Activated naive CD4-positive, alpha-beta T cell treated with anti-CD3 and anti-CD28 coated beads, Interleukin-2, amount 50 U/mL, for 24 hours (primary cell): Measurements from ENCODE around the gene MTA3.
A peak's percentile ranks its signal among the peaks of the same experiment; 100 is the strongest.
"Not testable (repeated sequence)": the region's sequence is repeated elsewhere in the genome, so short reads cannot be mapped to it uniquely, and the experiment has no call there.

Source experiments
- H3K27ac Mint-ChIP-seq: one replicate; pipeline ENCODE4 v1.8.0; 2021; ENCODE audit warnings: mild to moderate bottlenecking, mixed read lengths
- H3K27me3 Mint-ChIP-seq: one replicate; pipeline ENCODE4 v1.8.0; 2021; ENCODE audit warnings: mixed read lengths
- H3K36me3 Mint-ChIP-seq: one replicate; pipeline ENCODE4 v1.8.0; 2021; ENCODE audit warnings: mixed read lengths
- H3K4me1 Mint-ChIP-seq: one replicate; pipeline ENCODE4 v1.8.0; 2021; ENCODE audit warnings: mixed read lengths
- H3K4me3 Mint-ChIP-seq: one replicate; pipeline ENCODE4 v1.8.0; 2021; ENCODE audit warnings: mild to moderate bottlenecking, mixed read lengths
- H3K9me3 Mint-ChIP-seq: one replicate; pipeline ENCODE4 v1.8.0; 2021; ENCODE audit warnings: mixed read lengths

Gene MTA3

GRCh38 chr2:42558827-42559226 lies 9.6 kb upstream of the MTA3 start:
- Mint-ChIP-seq H3K9me3 (no peaks in the 10 kb centered on the region), H3K4me3 (no peak overlapping the region), H3K27me3 (no peaks in the 10 kb centered on the region)

GRCh38 chr2:42560133-42560532 lies 8.3 kb upstream of the MTA3 start:
- H3K9me3 Mint-ChIP-seq, H3K4me1 Mint-ChIP-seq, H3K27ac Mint-ChIP-seq, H3K27me3 Mint-ChIP-seq, H3K4me3 Mint-ChIP-seq, H3K36me3 Mint-ChIP-seq: not testable (repeated sequence)

More at GRCh38 chr2:42558827-42559226, 9.6 kb upstream of the MTA3 start:
- Mint-ChIP-seq H3K36me3 (no peaks in the 10 kb centered on the region), H3K4me1 (peaks cover 3% of the 10 kb centered on the region), H3K27ac (no peak overlapping the region)

- H3K4me3 Mint-ChIP-seq: no peak overlapping the region
- no peaks in the 10 kb centered on the region for H3K27me3 Mint-ChIP-seq
These were observed 7.5 kb upstream of the MTA3 start for GRCh38 chr2:42560899-42561298.

DNA sequence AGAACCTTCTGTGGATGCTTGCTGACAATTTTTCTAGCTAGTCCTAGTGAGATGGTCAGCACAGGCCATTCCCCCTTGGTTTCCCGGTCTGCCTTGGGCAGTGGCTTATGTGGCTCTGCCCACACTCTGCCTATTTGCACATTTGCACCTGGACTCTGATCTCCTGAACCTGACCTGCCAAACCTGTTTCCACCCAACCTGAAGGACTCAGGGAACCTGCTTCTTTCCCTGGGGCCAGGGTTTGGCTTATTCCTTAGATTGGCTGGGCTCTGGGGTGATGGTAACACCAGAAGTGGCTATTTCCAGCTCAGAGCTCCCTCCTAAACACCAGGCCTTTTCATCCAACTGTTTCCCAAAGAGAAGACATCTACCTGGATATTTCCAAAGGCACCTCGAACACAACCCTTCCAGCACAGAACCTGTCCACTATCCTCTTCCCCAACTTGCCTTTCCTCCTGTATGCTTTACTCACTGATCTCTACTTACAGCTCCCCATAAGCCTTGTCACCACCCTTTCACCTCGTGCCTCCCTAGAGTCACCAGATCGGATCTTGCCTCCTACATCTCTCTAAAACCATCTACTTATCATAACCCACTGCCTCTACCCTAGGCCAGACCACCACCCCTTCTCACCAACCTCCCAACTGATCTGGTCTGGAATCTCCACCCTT lies 5.8 kb upstream of the MTA3 start:
- no peaks in the 10 kb centered on the region for H3K36me3 Mint-ChIP-seq
- peak overlapping the region; percentile 42 for H3K27ac Mint-ChIP-seq
- no peaks in the 10 kb centered on the region for H3K27me3 Mint-ChIP-seq
- H3K4me1 Mint-ChIP-seq: peaks cover 19% of the 10 kb centered on the region
- H3K9me3 Mint-ChIP-seq: no peaks in the 10 kb centered on the region
- H3K4me3 Mint-ChIP-seq: no peak overlapping the region

More at GRCh38 chr2:42560899-42561298, 7.5 kb upstream of the MTA3 start:
- no peaks in the 10 kb centered on the region for H3K9me3 Mint-ChIP-seq
- peak overlapping the region; percentile 84 for H3K27ac Mint-ChIP-seq
- no peaks in the 10 kb centered on the region for H3K36me3 Mint-ChIP-seq
- H3K4me1 Mint-ChIP-seq: peaks cover 3% of the 10 kb centered on the region

- H3K9me3 Mint-ChIP-seq: no peaks in the 10 kb centered on the region
- H3K36me3 Mint-ChIP-seq: no peaks in the 10 kb centered on the region
- H3K27me3 Mint-ChIP-seq: no peaks in the 10 kb centered on the region
- H3K27ac Mint-ChIP-seq: no peak overlapping the region
- H3K4me1 Mint-ChIP-seq: peaks cover 29% of the 10 kb centered on the region
- H3K4me3 Mint-ChIP-seq: no peak overlapping the region
These were observed 2.4 kb upstream of the MTA3 start for GRCh38 chr2:42566025-42566424.

GRCh38 chr2:42566837-42567321 lies 1.6 kb upstream of the MTA3 start:
- peak overlapping the region; percentile 84 for H3K4me3 Mint-ChIP-seq
- peaks cover 28% of the 10 kb centered on the region for H3K4me1 Mint-ChIP-seq
- H3K9me3 Mint-ChIP-seq: no peaks in the 10 kb centered on the region
- no peaks in the 10 kb centered on the region for H3K27me3 Mint-ChIP-seq
- peak overlapping the region; percentile 84 for H3K27ac Mint-ChIP-seq
- no peaks in the 10 kb centered on the region for H3K36me3 Mint-ChIP-seq

DNA sequence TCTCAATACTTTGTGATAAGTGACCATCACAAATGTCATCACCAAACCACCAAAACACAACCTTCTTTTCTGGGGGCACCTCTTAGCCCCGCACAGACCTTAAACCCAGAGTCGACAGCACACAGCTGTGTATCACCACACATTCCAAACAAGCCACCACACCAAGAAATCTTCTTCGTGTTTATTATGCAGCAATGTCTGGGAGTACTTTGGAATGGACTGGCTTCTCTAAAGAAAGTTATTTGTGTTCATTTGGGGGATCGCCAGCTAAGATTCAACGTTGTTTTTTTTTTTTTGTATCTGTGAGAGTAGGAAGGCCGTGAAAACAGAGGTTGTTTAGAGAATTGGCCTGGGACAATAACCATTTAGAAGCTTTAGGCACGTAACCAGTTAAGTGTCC lies 1.1 kb upstream of the MTA3 start:
- no peaks in the 10 kb centered on the region for H3K27me3 Mint-ChIP-seq
- no peaks in the 10 kb centered on the region for H3K36me3 Mint-ChIP-seq
- H3K4me1 Mint-ChIP-seq: peaks cover 28% of the 10 kb centered on the region
- no peaks in the 10 kb centered on the region for H3K9me3 Mint-ChIP-seq
- H3K27ac Mint-ChIP-seq: peak overlapping the region; percentile 84
- H3K4me3 Mint-ChIP-seq: peak overlapping the region; percentile 84

- no peaks in the 10 kb centered on the region for H3K36me3 Mint-ChIP-seq
These were observed 529 bp upstream of the MTA3 start for GRCh38 chr2:42567806-42568400.

GRCh38 chr2:42569116-42569711 lies 782 bp downstream of the MTA3 start:
- H3K27ac Mint-ChIP-seq: peak overlapping the region; percentile 95
- peaks cover 33% of the 10 kb centered on the region for H3K4me1 Mint-ChIP-seq
- peaks cover 3% of the 10 kb centered on the region for H3K36me3 Mint-ChIP-seq
- no peaks in the 10 kb centered on the region for H3K9me3 Mint-ChIP-seq
- H3K27me3 Mint-ChIP-seq: no peaks in the 10 kb centered on the region
- H3K4me3 Mint-ChIP-seq: peak overlapping the region; percentile 87

More at GRCh38 chr2:42567806-42568400, 529 bp upstream of the MTA3 start:
- H3K27me3 Mint-ChIP-seq: no peaks in the 10 kb centered on the region
- H3K9me3 Mint-ChIP-seq: no peaks in the 10 kb centered on the region
- H3K4me1 Mint-ChIP-seq: peaks cover 30% of the 10 kb centered on the region
- H3K27ac Mint-ChIP-seq: peak overlapping the region; percentile 85
- peak overlapping the region; percentile 84 for H3K4me3 Mint-ChIP-seq

DNA sequence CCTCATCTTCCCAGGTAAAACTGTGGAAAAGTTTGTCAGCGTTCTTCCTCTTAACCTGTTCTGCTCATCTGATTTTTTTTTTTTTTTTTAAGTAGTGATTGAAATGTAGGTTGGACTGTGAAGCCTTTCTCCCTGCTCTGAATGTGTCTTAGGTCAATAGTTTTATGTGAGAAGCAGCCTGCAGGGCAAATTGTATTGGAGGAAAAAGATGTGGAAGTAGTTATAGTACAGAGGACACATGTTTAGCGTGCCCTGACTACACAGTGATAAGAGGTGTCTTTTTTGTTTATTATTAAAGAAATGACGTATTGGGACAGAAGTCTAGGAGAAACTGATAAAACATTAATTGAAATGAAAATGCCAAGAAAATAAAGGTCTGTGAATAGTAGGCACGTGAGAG lies 1.5 kb downstream of the MTA3 start:
- H3K27ac Mint-ChIP-seq: peak overlapping the region; percentile 95
- H3K4me1 Mint-ChIP-seq: peaks cover 39% of the 10 kb centered on the region
- H3K9me3 Mint-ChIP-seq: no peaks in the 10 kb centered on the region
- peaks cover 3% of the 10 kb centered on the region for H3K36me3 Mint-ChIP-seq
- H3K4me3 Mint-ChIP-seq: peak overlapping the region; percentile 87
- no peaks in the 10 kb centered on the region for H3K27me3 Mint-ChIP-seq

- no peaks in the 10 kb centered on the region for H3K9me3 Mint-ChIP-seq
- peaks cover 41% of the 10 kb centered on the region for H3K4me1 Mint-ChIP-seq
- H3K27me3 Mint-ChIP-seq: no peaks in the 10 kb centered on the region
- no peak overlapping the region for H3K27ac Mint-ChIP-seq
- peaks cover 7% of the 10 kb centered on the region for H3K36me3 Mint-ChIP-seq
- no peak overlapping the region for H3K4me3 Mint-ChIP-seq
These were observed 4.1 kb downstream of the MTA3 start for GRCh38 chr2:42572297-42573081.

- no peaks in the 10 kb centered on the region for H3K27me3 Mint-ChIP-seq
- H3K4me3 Mint-ChIP-seq: no peak overlapping the region
- H3K36me3 Mint-ChIP-seq: peaks cover 8% of the 10 kb centered on the region
- H3K9me3 Mint-ChIP-seq: no peaks in the 10 kb centered on the region
- peaks cover 45% of the 10 kb centered on the region for H3K4me1 Mint-ChIP-seq
- H3K27ac Mint-ChIP-seq: peak overlapping the region; percentile 38
These were observed 4.8 kb downstream of the MTA3 start for GRCh38 chr2:42573256-42573655.

DNA sequence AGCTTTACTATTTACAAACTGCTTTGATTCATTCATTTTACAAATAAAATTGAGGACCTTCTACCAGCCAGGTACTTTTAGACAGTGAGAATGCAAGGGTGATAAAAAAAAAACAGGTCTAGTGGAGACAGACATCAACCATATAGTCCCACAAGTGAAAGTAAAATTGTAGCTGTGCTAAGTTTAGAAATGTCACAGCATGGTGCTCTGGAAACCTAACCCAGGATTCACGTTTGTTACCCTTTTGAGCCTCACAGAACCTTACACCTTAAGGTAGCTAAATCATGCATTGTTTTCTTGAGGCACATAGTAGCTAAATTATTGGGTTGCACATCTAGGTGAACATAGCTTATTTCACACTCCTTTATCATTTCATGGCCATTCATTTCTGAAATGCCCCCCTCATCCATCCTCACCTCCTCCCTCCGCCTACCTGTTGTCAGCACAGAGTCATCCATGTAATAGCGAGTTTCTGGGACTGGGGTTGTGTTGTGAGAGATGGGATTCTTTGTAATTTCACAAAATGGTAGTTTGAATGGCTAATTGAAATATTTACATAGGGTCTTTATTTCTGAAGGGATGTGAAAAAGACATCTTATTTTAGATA lies 7.1 kb downstream of the MTA3 start:
- Mint-ChIP-seq H3K36me3 (peaks cover 21% of the 10 kb centered on the region), H3K4me1 (peaks cover 47% of the 10 kb centered on the region), H3K9me3 (no peaks in the 10 kb centered on the region), H3K27me3 (no peaks in the 10 kb centered on the region), H3K27ac (peak overlapping the region; percentile 76), H3K4me3 (peak overlapping the region; percentile 40)

DNA sequence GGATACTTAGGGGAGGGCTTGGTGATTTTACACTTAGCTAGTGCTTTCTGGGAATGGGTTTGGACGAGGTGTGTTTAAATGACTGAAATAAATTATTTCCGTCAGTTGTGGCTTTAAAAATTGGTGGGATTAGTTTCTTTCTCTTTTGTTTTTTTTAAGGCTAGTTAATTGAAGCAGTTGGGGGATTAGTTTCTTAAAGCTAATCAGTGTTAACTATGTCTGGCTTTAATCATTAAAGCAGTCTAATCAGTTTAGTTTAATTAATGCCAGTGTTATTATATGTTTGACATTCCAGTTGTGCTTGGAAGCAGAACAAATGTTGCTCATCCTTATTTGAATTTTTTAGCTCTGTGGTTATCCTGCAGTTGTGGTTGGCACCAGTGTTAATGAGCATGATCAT lies 10.2 kb downstream of the MTA3 start:
- Mint-ChIP-seq H3K4me3 (no peak overlapping the region), H3K27ac (peak overlapping the region; percentile 76), H3K27me3 (no peaks in the 10 kb centered on the region), H3K36me3 (peaks cover 27% of the 10 kb centered on the region), H3K9me3 (no peaks in the 10 kb centered on the region), H3K4me1 (peaks cover 49% of the 10 kb centered on the region)

DNA sequence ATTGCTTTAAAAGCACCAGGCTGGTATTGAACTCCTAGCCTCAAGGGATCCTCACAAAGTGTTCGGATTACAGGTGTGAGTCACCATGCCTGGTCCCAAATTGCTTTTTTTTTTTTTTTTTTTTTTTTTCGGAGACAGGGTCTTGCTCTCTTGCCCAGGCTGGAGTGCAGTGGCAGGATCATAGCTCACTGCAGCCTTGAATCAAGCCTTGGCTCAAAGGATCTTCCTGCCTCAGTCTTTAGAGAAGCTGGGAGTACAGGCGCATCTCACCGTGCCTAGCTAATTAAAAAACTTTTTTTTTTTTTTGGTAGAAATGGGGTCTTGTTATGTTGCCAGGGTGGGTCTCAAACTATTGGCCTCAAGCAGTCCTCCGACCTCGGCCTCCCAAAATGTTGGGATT lies 12.8 kb downstream of the MTA3 start:
- H3K27ac Mint-ChIP-seq: no peak overlapping the region
- peaks cover 29% of the 10 kb centered on the region for H3K4me1 Mint-ChIP-seq
- peaks cover 24% of the 10 kb centered on the region for H3K36me3 Mint-ChIP-seq
- no peaks in the 10 kb centered on the region for H3K9me3 Mint-ChIP-seq
- no peak overlapping the region for H3K4me3 Mint-ChIP-seq
- no peaks in the 10 kb centered on the region for H3K27me3 Mint-ChIP-seq
